Measurements from ENCODE around the gene TMEM44.
"Not testable (repeated sequence)": the region's sequence is repeated elsewhere in the genome, so short reads cannot be mapped to it uniquely, and the experiment has no call there.

Gene TMEM44

DNA sequence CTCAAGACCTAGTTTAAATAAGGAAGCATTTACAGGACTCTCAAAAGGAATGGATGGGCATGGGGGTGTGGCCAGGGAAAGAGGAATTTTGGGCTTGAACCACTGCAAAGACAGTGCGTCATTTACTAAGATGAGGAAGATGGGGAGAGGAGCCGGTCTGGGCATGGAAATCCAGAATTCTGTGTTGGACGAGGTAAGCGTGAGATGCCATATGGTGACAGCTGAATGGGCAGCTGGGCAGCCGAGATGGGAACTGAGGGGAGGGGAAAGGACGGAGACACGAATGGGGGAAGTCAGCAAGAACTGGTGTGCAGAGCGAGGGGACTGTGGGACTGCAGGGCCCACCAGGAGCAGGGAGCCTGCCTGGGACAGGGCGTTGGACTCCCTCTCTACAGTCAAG, 24.2 kb downstream of the TMEM44 start:
- DNase-seq, result no peak

- DNase-seq, result no peak
Observed at GRCh38 chr3:194607592-194608389, 25.4 kb downstream of the TMEM44 start.

DNA sequence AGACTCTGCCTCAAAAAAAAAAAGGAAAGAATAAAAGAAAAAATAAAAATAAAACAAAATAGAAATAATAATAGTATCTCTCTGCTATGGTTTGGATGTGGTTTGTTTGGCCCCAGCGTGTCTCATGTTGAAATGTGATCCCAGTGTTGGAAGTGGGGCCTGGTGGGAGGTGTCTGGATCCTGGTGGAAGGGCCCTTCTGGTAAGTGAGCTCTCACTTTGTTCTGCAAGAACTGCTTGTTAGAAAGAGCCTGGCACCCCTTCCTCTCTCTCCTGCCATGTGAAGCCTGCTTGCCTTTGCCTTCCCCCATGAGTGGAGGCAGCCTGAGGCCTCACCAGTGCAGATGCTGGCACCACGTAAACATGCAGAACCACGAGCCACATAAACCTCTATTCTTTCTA, 26.3 kb downstream of the TMEM44 start:
- DNase-seq, result no peak

DNA sequence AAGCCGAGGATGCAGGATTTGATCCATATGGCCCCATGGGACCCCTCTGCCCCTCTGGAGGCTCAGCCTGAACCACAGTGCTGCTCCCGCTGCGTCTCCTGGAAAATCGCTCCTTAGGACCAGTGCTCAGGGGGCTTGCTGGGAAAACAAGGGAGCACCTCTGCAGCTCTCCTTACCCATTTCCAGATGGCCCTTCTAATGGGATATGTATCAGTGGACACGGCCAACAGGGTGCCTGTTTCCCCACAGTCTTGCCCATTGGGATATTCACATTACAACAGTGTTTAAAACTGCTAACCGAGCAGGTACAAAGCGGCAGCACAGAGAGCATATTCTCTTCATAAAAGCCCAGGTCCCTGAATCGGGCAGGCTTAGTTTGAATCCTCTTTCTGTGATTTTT, 27.1 kb downstream of the TMEM44 start:
- no peak for DNase-seq

DNA sequence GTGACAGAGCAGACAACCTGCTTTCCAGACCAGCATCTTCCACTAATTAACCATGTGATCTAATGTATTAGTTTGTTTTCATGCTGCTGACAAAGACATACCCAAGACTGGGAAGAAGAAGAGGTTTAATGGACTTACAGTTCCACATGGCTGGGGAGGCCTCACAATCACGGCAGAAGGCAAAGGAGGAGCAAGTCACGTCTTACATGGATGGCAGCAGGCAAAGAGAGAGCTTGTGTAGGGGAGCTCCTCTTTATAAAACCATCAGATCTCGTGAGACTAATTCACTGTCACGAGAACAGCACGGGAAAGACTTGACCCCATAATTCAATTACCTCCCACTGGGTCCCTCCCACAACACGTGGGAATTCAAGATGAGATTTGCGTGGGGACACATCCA, 27.9 kb downstream of the TMEM44 start:
- DNase-seq, result not testable (repeated sequence)

DNA sequence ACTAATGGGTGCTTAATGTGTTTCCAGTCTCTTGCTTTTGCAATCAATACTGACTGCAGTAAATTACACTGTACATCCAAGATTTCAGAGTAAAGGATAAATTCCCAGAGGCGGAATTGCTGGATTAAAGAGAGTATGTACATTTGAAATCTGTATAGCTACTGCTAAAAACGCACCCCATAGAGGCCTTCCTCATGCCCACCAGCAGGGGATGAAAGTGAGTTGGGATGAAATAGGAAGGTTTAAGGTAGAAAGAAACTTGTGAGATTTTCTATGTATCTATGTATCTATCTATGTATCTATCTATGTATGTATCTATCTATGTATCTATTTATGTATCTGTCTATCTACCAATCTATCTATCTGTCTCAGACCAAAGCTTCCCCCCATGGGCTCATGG, 28.4 kb downstream of the TMEM44 start:
- DNase-seq, result no peak

- DNase-seq, result no peak
Observed at GRCh38 chr3:194604126-194604525, 29.1 kb downstream of the TMEM44 start.

GRCh38 chr3:194602669-194603171, 30.5 kb downstream of the TMEM44 start:
- no peak for DNase-seq

GRCh38 chr3:194598771-194599557, 34.3 kb downstream of the TMEM44 start:
- DNase-seq, result no peak

DNA sequence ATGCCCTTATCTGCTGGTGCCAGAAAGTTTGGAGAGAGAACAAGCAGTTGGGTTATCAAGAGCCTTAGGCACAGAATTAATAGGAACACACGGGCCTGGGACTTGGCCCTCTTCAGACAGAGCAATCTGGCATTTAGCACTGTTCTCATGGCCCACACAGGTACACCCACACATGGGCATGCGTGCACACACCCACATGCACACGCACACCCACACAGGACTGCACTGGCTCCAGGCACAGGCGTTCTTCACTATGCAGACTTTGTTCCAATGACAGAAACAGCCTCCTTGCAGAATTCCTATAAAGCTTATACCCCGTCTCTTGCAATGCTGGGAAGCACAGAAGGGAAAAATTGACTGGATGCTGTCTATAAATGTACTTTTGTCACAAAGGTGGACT, 36.3 kb downstream of the TMEM44 start:
- DNase-seq, result no peak

GRCh38 chr3:194592798-194593752, 40.1 kb downstream of the TMEM44 start:
- DNase-seq, result no peak

DNA sequence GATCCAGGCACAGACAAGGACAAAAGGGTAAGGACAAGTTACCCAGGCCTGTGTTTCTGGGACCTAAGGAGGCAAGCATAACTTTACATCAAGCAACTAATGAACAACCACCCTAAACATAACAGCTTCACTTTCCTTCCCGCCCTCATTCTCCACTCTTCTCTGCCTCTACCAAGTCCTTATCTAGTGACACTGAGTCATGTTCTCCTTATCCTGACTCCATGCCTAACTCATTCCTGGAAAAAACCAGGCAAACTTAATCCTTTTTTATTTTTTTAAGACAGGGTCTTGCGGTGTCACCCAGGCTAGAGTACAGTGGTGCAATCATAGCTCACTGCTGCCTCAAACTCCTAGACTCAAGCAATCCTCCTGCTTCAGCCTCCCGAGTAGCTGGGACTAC, 44.5 kb downstream of the TMEM44 start:
- DNase-seq, result no peak

DNA sequence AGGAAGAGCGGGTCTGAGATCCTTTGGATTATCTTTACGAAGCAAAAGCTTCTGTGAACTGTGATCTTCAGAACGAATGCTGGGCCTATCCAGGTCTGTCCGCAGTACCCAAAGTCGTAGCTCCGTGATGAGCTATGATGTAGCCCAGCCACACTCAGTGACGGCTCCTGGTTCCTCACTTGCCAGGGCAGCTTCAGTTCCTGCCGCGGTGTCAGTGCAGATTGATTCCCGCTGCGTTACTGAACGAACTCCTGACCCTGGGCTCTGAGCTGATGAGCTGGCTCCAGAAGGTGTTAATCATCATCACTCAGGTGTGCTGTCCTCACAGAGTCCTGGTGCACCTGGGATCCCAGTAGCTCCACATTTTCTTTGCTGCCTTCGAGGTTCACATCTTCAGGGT, 45.0 kb downstream of the TMEM44 start:
- DNase-seq, result no peak

DNA sequence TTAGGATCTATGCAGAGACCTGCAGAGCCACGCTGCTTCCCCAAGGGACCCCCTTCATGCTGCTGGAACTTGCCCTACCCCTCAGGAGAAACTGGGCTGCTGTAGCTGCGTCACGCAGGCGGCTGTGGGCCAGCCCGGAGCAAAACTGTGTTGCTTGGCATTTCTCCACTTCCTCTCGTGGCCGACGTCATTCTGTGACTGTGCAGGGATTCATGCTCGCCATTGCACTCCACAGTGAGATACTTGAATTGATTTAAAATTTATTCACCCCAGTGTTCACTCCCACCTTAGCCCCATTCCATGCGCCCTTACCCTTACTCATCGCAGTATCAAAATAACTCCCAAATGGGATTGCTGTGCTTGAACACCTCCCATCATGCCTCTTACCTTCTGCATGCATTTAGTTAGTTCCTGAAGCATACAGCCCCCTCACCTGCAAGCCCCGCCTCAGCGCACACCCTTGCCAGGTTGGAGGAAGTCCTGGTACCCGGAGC, 45.7 kb downstream of the TMEM44 start:
- no peak for DNase-seq

- no peak for DNase-seq
Observed at GRCh38 chr3:194586836-194587235, 46.4 kb downstream of the TMEM44 start.

GRCh38 chr3:194585880-194586281, 47.3 kb downstream of the TMEM44 start:
- DNase-seq, result no peak

DNA sequence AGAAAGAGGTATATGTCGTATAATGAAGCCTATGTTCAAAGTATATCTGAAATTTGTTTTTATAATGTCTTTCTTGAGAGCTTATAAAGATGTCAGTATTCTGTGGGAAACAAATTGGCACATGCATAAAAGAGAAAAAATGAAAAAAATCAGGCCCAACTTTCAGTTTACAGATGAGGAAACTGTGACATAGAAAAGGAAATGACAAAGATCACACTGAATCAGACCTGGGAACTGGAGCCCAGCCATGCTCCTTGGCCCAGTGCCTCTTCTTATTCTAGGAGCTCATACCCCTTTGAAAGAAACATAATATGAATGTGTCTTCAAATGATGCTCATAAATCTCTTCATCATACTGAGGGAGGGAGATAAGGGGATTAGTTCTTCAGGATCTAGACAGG, 48.4 kb downstream of the TMEM44 start:
- peak; percentile 52 for DNase-seq

DNA sequence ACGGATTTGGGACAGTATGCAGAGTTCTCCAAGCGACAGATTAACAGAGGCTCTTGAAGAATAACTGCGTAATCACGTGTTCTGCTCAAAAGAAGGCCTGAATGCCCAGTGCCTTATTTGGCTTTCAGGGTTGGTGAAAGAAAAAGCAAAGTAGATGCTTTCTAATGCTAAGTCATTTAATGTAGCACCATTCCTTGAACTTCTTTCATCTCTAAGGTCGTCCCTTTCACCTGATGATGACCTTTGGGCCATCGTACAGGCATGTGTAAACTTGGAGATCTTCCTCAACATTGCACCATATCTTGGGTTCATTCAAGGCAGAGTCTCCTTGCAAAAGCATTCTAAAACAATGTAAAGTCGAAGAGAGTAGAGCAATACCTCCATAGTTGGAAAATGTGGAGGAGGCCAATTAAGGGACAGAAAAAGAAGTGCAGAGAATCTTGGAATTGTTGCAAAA, 48.9 kb downstream of the TMEM44 start:
- no peak for DNase-seq

- DNase-seq, result no peak
Observed at GRCh38 chr3:194582196-194582905, 50.9 kb downstream of the TMEM44 start.

GRCh38 chr3:194579091-194579606, 54.1 kb downstream of the TMEM44 start:
- DNase-seq, result no peak

Measured in activated CD4-positive, alpha-beta T cell treated with anti-CD3 and anti-CD28 coated beads for 48 hours (primary cell).